Measurements from ENCODE around the gene YTHDF1. TPM values are rescaled to one million over a fixed set of nuclear protein-coding genes. Genes with fewer than 3 reads are reported as not detected.

The YTHDF1 gene
- polyA plus RNA-seq, 1 donor from 2014 or later = 36.9 TPM

DNA sequence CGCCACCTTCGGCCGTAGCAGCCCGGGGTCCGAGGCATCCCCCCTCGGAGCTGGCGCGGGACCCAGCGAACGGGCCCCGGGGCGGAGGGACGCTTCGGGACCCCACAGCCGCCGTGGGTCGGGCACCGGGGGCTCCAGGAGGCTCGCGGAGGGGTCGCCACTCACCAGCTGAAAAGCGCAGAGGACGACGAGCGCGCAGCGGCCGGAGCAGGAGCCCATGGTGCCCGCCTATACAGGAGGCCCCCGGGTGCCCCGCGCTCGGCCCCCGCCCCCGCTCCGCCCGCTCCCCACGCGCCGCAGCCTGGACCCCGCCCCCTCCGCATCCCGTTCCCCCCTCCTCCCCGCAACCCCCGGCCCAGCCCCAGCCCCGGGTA lies 38.3 kb upstream of the YTHDF1 start, which contains the start of gene NKAIN4:
Gene NKAIN4 (minus strand): TSS at position 232 of the 374 bp plus-strand sequence. CDS start 13 bp downstream, at position 219.
- no peak within 1 kb of the TSS for H3K27ac ChIP-seq (ENCODE audit: low read length)
- H3F3A ChIP-seq (ENCODE audit: insufficient read depth, low read length, poor library complexity, severe bottlenecking) = no peaks in the 10 kb centered on the region
- no peaks in the 10 kb centered on the region for H3K9me3 ChIP-seq (ENCODE audit: low read length)
- no peak within 1 kb of the TSS for H3K4me2 ChIP-seq (ENCODE audit: low read length)
- H3K79me2 ChIP-seq (replicated peaks; ENCODE audit: insufficient read depth, low read length) = peaks cover 16% of the 10 kb centered on the region
- peak within 1 kb of the TSS; percentile 60 for H3K4me3 ChIP-seq (ENCODE audit: low read length)
- H3K36me3 ChIP-seq (ENCODE audit: insufficient read depth, low read length) = no peaks in the 10 kb centered on the region
- no peak within 1 kb of the TSS for H2AFZ ChIP-seq (ENCODE audit: low read depth, low read length)
- peak within 1 kb of the TSS; percentile 47 for H3K9ac ChIP-seq (ENCODE audit: low read length)
- H3K27me3 ChIP-seq (ENCODE audit: insufficient read depth, low read depth, low read length) = peaks cover 19% of the 10 kb centered on the region
- H4K20me1 ChIP-seq (ENCODE audit: insufficient read depth) = no peaks in the 10 kb centered on the region
- H3K9me2 ChIP-seq (ENCODE audit: insufficient read depth, low read length) = no peaks in the 10 kb centered on the region
- TF ChIP-seq, protein P1, sequence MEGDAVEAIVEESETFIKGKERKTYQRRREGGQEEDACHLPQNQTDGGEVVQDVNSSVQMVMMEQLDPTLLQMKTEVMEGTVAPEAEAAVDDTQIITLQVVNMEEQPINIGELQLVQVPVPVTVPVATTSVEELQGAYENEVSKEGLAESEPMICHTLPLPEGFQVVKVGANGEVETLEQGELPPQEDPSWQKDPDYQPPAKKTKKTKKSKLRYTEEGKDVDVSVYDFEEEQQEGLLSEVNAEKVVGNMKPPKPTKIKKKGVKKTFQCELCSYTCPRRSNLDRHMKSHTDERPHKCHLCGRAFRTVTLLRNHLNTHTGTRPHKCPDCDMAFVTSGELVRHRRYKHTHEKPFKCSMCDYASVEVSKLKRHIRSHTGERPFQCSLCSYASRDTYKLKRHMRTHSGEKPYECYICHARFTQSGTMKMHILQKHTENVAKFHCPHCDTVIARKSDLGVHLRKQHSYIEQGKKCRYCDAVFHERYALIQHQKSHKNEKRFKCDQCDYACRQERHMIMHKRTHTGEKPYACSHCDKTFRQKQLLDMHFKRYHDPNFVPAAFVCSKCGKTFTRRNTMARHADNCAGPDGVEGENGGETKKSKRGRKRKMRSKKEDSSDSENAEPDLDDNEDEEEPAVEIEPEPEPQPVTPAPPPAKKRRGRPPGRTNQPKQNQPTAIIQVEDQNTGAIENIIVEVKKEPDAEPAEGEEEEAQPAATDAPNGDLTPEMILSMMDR (IDR thresholded peaks at IDR 0.05; ENCODE audit: poor library complexity, severe bottlenecking) = no peak
- TF ChIP-seq POLR2AphosphoS5 (IDR thresholded peaks at IDR 0.05) (no peak), EZH2 (IDR thresholded peaks at IDR 0.05; ENCODE audit: borderline replicate concordance, insufficient read depth, low read length, poor library complexity, severe bottlenecking) (no peak), MXI1 (conservative IDR thresholded peaks at IDR 0.05; ENCODE audit: poor library complexity, severe bottlenecking) (no peak), EP300 (conservative IDR thresholded peaks at IDR 0.05; ENCODE audit: poor library complexity, severe bottlenecking) (no peak), SMC3 (conservative IDR thresholded peaks at IDR 0.05; ENCODE audit: poor library complexity) (no peak), TAF1 (IDR thresholded peaks at IDR 0.05; ENCODE audit: low read depth) (no peak), RAD21 (conservative IDR thresholded peaks at IDR 0.05) (no peak)
- TF ChIP-seq, protein P2, sequence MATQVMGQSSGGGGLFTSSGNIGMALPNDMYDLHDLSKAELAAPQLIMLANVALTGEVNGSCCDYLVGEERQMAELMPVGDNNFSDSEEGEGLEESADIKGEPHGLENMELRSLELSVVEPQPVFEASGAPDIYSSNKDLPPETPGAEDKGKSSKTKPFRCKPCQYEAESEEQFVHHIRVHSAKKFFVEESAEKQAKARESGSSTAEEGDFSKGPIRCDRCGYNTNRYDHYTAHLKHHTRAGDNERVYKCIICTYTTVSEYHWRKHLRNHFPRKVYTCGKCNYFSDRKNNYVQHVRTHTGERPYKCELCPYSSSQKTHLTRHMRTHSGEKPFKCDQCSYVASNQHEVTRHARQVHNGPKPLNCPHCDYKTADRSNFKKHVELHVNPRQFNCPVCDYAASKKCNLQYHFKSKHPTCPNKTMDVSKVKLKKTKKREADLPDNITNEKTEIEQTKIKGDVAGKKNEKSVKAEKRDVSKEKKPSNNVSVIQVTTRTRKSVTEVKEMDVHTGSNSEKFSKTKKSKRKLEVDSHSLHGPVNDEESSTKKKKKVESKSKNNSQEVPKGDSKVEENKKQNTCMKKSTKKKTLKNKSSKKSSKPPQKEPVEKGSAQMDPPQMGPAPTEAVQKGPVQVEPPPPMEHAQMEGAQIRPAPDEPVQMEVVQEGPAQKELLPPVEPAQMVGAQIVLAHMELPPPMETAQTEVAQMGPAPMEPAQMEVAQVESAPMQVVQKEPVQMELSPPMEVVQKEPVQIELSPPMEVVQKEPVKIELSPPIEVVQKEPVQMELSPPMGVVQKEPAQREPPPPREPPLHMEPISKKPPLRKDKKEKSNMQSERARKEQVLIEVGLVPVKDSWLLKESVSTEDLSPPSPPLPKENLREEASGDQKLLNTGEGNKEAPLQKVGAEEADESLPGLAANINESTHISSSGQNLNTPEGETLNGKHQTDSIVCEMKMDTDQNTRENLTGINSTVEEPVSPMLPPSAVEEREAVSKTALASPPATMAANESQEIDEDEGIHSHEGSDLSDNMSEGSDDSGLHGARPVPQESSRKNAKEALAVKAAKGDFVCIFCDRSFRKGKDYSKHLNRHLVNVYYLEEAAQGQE (IDR thresholded peaks at IDR 0.05; ENCODE audit: borderline replicate concordance) = no peak

DNA sequence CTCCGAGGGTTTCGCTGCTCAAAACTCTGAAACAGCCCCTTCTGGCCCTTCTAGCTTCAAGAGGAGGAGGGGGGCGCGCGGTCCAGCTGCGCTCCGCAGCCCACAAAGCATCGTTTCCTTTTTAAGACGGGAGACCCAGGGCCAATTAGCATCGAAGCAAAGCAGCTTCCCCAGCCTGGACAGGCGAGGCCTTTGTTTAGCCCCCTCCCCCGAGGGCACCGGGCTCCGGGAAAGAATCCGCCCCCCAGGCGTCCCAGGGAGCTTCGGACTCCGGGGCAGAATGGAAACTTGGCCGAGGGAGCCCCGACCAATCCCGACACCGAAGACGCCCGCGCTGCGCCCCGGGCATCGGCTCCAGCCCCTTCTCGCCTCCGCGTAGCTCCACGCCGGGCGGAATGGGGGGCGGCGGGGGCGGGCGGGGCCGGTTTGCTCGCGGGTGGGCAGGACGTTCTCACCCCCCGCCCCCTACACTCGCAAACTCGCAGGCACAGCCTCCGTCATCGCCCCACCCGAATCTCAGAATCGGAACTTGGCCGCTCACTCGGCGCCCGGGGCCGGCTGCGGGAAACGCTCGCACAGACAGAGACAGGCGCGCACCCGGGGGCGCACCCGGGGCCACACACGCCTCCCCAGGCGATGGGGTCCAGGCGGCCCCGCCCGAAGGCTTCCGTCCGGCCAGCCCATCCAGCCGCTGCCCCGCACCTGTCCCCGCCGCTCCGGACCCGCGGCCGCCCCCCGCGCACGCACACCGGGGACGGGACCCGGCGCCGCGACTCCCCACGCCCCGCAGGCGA lies 37.7 kb upstream of the YTHDF1 start:
- H3K27ac ChIP-seq (ENCODE audit: low read length) = no peak overlapping the region
- peak overlapping the region; percentile 60 for H3K4me3 ChIP-seq (ENCODE audit: low read length)
- no peaks in the 10 kb centered on the region for H3F3A ChIP-seq (ENCODE audit: insufficient read depth, low read length, poor library complexity, severe bottlenecking)
- peaks cover 16% of the 10 kb centered on the region for H3K79me2 ChIP-seq (replicated peaks; ENCODE audit: insufficient read depth, low read length)
- H3K9ac ChIP-seq (ENCODE audit: low read length) = peak overlapping the region; percentile 47
- no peak for TF ChIP-seq POLR2AphosphoS5 (IDR thresholded peaks at IDR 0.05)
- TF ChIP-seq EZH2 (IDR thresholded peaks at IDR 0.05; ENCODE audit: borderline replicate concordance, insufficient read depth, low read length, poor library complexity, severe bottlenecking) = no peak
- no peak for TF ChIP-seq SMC3 (conservative IDR thresholded peaks at IDR 0.05; ENCODE audit: poor library complexity)
- TF ChIP-seq MXI1 (conservative IDR thresholded peaks at IDR 0.05; ENCODE audit: poor library complexity, severe bottlenecking) = peak; percentile 25
- no peak overlapping the region for H2AFZ ChIP-seq (ENCODE audit: low read depth, low read length)
- H3K4me2 ChIP-seq (ENCODE audit: low read length) = no peak overlapping the region
- H3K27me3 ChIP-seq (ENCODE audit: insufficient read depth, low read depth, low read length) = peaks cover 19% of the 10 kb centered on the region
- no peaks in the 10 kb centered on the region for H3K9me2 ChIP-seq (ENCODE audit: insufficient read depth, low read length)
- H4K20me1 ChIP-seq (ENCODE audit: insufficient read depth) = no peaks in the 10 kb centered on the region
- no peaks in the 10 kb centered on the region for H3K36me3 ChIP-seq (ENCODE audit: insufficient read depth, low read length)
- no peaks in the 10 kb centered on the region for H3K9me3 ChIP-seq (ENCODE audit: low read length)

All from neural cell (in vitro differentiated cells).